Activated naive CD4-positive, alpha-beta T cell treated with Interleukin-2 at 50 U/mL for 16 hours (primary cell): ENCODE data around the gene DNAL4.

ENCODE experiments used
- DNase-seq: peaks from one replicate; pipeline ENCODE4 v3.0.0-alpha.2; 2020

DNAL4 gene

DNA sequence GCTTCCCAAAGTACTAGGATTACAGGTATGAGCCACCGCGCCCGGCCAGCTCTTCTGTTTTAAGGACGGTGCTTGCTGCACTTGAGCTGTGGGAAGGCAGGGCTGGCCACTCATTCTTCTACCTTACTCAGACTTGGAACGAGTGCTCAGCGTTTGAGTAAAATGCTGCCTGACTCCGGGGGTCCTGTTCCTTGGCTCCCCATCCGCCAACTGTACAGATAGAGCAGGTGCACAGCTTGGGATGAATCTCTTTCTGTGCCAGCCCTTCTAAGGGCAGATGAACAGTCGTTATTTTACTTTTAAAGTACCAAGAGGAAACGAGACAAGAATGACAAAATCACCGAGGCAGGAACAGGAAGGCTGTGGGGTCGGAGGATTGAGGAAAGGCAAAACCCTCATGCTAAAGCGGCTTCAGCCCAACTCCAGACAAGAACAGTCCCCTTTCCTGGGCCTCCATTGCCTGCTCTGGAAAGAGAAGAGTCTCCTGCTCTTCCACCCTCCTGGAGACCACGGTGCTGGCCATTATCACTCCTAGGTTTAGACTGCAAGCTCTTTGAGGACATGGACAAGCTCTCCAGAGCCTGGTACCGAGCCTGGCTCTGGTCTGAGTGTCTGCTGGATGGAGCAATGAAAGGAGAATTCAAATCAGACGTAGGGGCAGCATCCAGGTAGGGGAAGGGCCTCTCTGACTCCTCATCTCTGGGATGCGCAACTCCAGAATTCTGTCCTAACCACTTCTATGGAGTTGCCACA lies 37.1 kb downstream of the DNAL4 start:
- DNase-seq = peak; percentile 37

DNA sequence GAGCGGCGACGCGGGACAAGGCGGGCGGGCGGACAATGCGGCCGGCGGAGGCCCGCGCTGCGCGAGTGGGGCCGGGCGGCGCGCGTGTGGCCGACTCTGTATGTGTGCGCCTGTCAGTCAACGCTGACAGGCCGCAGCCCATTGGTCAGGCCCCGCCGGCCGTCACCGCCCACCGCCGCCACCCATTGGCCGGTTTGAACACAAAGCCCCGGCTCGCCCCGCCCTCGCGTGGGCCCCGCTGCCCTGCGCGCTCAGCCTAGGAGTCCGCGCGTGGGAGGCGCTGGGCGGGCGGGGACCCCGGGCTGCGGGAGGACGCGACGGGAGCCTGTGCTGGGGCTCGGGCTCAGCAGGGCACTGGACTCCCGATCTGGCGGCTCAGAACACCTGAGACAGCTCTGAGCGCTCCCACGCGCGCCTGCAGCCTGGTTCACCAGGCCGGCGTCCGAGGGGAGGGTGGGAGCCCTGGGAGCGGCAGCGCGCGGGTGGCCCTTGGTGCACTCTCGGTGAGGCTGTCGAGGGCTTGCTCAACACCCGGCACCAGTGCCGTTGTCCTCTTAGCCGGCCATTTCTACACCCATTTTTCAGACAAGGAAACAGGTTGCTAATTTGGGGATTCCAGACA lies 37.9 kb downstream of the DNAL4 start, which contains the start of gene SUN2:
Gene SUN2, minus strand, starts transcription at position 88 of the 622 bp plus-strand sequence. CDS start 3,370 bp downstream, outside the sequence.
- DNase-seq = peak; percentile 96

DNA sequence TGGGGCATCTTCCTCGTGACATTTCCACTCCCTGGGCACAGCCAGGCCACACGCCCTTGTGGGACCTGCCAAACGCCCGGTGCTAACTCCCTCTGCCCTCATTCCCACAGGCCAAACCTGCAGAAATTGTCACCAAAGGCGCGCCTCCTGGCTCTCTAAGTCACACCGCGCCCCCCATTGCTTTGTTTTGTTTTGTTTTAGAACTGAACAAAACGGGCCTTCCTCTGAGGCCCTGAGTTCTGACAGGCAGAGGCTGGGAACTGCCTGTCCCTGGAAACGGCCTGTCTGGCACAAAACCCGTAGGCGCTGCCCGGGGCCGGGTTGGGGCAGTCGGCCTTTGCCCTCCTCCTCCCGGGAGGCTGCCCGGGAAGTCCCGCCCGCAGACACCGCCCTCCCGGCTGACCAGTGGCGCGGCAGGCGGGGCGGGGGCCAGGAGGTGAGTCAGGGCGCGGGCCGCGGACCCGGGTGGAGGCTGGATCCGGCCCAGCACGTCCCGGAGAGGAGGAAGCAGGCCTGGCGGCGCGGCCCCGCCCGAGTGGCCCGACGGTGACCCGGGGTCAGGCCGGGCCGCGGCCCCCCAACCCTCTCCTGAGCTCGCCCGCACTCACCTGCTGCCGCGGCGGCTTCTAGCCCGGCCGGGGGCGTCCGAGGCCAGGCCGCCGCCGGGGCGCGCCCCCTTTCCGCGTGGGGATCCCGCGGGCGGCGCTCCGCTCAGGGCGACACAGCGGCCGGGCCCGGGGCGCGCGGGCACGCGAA lies 38.6 kb downstream of the DNAL4 start:
- peak; percentile 57 for DNase-seq

DNA sequence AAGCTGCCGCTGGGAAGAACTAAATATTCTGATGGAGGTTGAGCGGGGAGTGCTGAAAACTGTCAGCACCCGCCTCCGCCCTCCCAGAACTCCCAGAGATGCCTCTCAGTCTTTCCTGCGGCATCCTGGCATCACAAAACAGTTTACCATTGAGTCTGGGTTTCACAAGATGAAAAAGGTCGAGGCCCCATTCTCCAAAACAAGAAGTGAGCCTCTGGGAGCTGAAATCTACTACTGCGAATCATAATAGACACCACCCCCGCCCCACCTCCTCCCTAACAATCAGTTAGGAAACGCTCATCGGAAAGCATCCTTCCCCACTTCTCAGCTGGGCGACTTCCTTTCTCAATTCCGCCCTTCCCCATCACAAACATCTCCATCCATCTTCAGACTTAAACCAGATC lies 39.2 kb downstream of the DNAL4 start:
- DNase-seq = peak; percentile 45

DNA sequence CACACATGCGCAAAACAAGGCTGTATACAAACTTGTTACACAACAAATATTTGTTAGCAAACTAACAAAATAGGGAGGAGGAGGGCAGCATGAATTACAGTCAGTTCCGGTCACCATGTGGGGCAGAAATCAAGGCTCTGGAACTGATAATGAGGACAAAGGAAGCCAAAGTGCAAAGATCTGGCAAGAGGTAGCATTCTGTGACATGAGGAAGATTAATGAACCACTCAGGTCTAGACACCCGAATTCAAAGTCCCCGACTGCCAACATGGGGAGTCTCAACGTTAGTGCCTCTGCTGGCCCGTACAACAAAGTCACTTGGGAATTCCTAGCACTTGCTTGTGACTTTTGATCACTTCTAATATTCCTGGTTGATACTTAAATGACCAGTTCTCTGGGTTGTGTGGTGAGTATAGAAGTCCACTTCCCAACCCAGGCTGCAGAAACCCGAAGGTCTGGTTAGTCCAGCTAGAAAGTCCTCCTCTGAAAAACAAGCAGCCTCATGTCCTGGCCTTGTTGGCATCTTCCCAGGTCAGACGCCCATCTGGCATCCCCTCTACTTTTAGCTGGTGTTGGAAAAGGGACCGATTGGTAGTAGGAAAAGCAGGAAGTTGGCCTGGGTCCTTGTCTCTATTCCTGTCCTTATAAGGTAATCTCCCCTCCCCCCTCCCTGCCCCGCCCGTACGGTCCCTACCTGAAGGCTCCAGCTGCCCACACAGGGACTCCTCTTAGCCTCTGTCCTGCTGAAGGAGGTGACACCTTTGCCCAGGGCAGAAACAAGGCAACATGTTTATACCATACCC lies 39.8 kb downstream of the DNAL4 start:
- DNase-seq = peak; percentile 20

DNA sequence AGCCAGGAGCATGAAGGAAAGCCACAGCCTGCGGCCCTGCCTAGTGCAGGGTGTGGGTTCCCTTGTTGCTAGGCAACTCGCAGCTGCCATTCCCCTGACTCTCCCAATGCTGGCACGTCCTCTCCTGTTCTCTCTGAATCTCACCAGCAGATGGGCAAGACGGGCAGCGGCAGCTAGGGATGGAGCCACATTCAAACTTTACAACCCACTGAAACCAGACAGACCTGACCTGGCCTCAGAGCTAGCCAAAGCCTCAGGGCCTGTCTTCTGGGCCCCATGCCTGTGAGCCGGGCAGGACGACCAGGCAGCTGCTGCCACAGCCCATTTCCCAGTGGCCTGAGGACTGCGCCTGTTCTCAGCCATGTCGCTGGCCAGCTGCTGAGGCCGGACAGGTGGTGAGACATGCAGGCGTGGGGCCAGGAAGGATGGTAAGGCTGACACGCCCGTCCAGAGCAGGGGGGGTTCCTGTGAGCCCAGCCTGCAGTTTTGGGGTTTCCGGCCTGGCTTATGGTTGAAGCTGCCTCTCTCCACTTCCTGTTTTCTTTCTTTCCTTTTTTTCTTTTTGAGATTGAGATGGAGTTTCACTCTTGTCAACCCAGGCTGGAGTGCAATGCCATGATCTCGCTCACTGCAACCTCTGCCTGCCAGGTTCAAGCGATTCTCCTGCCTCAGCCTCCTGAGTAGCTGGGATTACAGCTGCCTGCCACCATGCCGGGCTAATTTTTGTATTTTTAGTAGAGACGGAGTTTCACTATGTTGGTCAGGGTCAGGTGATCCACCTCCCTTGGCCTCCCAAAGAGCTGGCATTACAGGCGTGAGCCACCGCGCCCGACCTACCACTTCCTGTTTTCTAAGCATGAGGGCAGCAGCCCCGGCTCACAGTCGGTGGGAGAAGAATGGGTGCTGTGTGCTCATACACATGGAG lies 42.3 kb downstream of the DNAL4 start:
- peak; percentile 62 for DNase-seq

DNA sequence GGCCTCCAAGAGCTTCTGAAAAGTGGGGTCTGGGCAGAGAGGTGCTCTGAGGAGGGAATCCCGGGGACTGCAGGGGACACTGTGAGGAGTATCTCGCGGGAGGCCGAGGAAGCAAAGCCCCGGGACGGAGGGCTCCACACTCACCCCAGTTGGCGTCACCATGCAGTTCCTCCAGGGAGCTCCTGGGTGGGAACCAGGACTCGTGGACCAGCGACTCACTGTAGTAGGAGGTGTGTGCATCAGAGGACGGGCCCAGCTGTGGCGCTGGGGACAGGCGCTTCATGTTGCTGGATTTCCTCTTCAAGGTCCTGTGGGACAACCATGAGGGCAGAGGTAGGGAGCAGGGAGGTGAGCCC lies 42.9 kb downstream of the DNAL4 start:
- no peak for DNase-seq

DNA sequence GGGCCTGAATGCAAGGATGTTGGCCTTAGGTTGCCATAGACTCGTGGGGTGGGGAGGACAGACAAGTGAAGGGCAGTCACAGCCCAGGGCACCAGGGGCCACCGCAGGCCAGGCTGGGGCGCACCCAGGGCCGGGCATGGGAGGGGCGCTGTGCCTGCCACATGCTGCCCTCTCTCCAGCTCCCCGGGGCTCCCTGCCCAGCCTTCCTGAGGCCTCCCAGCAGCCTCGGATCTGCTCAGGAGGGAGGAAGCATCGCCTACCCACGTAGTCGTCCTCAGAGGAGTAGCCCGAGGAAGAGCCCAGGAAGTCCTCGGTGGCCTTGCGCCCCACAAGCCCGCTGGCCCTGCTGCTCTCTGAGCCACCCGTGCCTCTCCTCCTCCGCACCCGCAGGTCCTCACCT lies 43.3 kb downstream of the DNAL4 start:
- DNase-seq = no peak

DNA sequence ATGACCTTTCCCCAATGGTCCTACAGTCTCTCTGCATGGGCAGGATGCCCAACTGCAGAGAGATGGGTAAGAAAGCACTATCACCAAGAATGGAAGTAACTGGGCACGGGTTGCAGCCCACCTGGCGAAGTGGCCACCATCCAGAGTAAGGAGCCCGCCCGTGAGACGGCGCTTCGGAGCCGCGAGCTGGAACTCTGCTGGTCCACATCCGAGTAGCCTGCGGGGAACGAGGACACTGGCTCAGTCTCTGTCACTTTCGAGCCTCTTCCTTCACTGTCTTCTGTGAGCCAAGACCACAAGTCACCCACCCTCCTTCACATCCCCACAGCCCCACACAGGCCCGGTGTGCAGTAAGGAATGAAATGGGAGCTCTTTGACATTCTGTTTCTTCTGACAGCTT lies 43.8 kb downstream of the DNAL4 start:
- DNase-seq = no peak

DNA sequence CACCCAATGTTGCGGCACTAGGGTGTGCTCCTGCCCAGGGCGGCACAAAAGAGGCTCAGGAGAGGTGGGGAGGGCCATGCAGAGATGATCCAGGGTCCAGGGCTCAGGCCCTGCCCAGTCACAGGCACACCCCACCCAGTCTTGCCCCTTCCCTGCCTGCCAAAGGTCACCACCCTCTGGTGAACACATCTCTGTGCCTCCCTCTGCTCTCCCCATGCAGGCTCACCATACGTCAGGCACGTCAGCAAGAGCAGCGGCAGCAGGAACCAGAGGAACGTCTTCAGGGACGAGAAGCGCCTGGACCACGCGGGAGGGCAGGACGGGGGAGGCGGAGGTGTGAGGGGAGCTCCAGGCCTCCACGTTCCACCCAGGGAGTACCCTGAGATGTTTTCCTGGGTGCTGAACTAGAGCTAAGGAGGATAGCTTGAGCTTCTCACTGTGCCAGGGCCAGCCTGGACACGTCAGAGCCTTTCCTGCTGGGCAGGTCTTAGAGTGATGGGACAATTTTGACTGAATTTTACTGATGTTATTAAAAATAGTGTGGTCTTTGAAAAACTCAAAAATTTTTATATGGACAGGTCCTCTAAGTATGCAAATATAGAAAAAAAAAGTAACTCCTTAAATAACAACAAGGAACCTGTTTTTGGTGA lies 45.3 kb downstream of the DNAL4 start:
- DNase-seq = no peak

DNA sequence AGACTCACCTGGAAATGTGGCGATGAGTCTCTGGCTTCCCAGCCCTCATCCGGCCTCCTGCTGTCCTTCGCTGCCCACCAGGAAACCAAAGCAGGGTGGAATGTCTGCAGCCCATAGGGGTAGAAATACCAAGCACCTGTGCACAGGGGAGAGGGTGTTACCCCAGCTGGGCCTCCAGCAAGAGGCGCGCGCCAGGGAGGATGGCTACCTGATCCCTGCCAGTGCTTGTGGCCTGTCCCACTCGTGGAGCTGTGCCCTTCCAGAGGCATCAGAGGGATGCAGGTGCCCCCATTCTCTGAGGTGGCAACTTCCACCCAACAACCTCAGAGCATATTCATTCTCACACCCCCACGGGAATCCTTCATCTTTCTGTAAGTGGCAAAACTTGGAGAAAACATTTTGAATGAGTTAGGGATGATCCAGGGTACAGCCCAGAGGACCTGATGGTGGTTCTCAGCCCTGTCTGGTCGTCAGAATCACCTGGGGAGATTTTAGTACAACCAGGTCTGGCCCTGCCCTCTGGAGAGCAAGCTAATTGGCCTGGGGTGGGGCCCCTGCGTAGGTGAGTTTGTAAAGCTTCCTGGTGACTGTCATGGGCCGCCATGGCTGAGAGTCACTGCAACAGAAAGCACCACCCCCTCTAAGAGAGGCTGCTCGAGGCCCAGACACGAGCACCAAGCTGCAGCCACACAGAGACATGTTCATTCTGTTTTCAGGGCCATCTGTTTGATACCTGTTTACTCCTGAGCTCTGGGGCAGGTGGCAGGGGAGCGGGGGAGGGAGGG lies 48.1 kb downstream of the DNAL4 start:
- DNase-seq = no peak

DNA sequence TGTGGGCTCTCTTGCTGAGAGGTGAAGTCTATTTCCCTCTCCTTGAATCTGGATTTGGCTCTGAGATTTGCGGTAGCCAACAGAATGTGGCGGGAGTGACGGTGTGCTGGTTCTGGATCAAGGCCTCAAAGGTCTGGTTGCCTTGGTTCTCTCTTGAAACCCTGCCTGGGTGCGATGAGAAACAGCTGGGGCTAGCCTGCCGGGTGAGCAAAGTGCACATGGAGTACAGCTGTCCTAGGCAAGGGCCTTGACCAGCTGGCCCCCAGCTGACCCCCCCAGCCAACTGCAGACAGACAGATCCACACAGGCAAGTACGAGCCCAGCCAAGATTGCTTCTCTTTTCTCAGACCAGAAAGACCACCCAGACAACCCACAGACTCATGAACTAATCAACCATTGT lies 49.0 kb downstream of the DNAL4 start:
- DNase-seq = no peak

DNA sequence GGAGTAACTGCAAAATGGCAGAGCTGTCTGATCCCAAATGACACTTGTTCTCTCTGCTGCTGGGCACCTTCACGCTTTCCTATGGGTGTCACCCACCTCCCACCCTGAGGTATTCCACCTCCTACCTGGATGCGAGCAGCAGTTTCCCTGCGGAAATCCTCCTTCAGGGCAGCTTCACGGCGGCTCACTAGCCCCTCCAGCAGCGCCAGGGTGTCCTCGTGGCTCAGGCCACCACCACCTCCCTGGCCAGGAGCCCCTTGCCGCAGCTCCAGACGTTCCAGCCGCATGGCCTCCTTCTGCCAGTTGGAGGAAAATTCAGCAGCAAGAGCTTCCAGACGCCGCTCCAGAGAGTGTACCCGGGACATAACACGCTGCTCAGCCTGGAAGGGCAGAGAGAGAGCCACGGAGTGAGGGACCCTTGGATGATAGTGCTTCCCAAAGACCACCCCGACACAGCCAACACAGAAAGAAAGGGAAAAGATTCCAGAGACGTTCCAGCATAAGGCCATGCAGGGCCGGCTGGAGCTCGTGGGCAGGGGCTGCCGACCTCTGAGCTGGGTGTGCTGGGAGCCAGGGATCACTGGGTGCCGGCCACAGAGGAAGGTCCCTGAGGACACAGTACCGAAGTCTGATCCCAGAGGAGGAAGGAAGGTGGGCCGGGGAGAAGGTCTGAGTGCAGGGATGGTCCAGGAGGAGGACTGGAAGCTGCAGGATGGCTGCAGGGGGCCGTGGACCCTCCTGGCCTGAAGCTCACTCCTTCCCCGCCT lies 51.6 kb downstream of the DNAL4 start:
- no peak for DNase-seq

DNA sequence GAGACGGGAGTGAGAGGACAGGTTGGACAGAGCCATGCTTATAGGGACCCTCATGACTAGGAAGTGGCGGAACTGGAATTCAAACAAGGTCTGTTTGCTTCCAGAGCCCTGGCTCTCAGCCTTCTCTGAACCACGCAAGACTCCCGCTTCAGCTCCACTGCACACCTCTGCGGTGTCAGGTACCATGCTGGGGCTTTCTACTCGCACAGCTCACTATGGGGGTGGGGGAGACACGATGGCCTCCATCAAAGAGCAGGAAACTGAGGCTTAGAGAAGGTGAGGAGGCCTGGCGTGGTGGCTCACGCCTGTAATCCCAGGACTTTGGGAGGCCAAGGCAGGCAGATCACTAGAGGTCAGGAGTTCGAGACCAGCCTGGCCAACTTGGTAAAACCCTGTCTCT lies 52.4 kb downstream of the DNAL4 start:
- DNase-seq = no peak

DNA sequence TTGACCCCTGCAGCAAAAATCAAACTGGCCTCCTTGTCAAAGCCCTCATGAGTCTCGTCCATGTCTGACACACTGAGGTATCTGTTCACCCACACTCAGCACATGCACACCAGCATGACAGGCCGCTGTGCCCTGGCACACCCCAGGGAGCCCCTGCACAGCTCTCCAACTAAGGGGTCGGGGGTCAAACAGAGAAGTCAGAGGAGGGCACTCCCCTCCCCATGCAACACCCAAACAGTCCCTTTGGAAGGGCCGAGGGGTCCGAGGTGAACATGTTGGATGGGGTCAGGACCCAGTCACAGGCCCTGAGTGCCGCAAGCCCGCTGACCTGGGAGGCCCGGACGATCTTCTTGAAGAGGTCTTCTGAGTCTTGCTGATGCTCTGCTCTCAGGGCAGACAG lies 52.8 kb downstream of the DNAL4 start:
- DNase-seq = no peak

DNA sequence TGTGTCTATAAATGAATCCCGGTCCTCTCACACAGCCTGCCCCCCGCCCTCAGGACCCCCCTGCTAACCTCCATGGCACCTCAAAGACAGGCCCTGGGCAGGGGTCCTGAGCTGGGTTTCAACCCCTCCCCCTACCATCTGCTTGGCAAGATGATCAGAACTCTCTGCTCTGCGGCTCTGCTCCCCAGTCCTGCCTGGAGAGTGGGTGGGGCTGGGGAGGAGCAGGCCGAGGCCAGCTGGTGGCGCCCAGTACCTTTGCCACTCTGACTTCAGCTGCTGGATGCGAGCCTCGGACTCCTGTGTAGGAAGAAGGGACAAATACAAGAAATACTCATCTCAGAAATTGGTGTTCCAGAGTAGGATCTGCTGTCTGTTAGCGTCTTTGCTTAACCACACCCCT lies 53.2 kb downstream of the DNAL4 start:
- DNase-seq = no peak

DNA sequence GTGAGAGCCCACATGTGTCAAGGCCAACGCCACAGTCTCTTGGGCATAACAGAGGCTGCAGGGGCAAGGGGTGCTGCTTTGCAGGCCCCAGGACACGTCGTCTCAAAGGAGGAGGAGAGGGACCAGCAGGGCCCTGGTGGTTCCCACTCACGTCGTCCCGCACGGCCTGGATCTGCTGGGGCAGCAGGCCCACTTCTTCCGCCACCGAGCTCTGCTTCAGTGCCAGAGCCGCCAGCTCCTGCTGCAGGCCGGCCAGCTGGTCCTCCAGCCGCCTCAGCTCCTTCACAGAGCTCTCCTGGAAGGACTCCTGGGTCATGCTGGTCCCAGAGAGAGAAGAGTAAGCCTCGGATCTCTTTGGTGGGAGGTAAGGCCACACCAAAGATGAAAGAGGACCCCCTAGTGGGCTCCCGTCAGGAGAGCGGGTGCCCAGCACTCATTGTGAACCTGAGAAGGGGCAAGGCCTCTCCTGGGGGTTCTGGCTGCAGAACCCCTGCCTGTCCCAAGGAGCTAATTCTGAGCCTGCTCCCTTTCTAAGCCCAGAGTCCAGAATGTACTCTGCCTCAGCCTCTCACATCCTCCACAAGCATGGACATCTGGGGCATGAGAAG lies 53.7 kb downstream of the DNAL4 start:
- DNase-seq = no peak

DNA sequence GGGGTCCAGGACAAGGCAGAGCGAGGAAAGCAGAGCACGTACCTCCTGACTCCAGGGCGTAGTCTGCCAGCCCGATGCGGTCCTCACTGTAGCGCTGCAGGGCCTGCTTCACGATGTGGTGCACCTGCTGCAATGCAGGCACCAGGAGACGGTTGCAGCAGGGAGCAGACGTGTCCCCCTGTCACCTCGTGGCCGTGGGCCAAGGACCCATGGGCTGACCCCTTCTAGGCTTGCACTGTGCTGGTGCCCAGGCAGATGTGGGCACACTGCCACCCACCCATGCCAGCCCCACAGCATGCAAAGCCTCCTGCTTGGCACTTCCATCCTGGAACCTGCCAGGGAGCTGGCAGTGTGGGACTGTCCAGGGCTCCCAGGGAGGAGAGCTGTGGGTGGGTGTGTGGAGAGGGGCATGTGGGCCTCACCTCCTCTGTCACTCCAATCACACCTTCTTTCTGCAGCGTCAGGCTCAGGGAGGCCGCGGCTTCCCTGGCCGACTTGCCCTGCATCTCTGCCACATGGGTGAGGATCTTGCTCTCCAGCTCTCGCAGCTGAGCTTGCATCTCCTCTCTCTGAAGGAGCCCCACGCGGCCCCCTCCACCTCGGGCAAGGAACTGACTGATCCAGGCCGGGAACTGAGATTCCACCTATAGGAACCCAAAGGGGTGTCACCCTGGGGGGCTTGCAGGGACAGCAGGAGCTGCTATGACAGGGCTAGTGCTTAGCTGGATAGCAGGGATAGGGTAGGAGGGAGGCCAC lies 54.5 kb downstream of the DNAL4 start:
- no peak for DNase-seq
